ENCODE measurements around the gene OGDHL.
A peak's percentile ranks its signal among the peaks of the same experiment; 100 is the strongest.
"Not testable (repeated sequence)": the region's sequence is repeated elsewhere in the genome, so short reads cannot be mapped to it uniquely, and the experiment has no call there.

The OGDHL gene

GRCh38 chr10:49735848-49736563, 26.1 kb downstream of the OGDHL start:
- Mint-ChIP-seq H3K9me3 (no peaks in the 10 kb centered on the region), H3K4me3 (no peak overlapping the region), H3K4me1 (no peaks in the 10 kb centered on the region), H3K27ac (peak overlapping the region in 1 of 2 donors; percentile 54), H3K27me3 (no peaks in the 10 kb centered on the region)
- ATAC-seq, result no peak
- DNase-seq, result no peak

GRCh38 chr10:49735161-49735560, 27.0 kb downstream of the OGDHL start:
- DNase-seq, result no peak
- Mint-ChIP-seq H3K4me1 (no peaks in the 10 kb centered on the region), H3K27me3 (no peaks in the 10 kb centered on the region), H3K27ac (no peak overlapping the region), H3K9me3 (no peaks in the 10 kb centered on the region), H3K4me3 (no peak overlapping the region)
- ATAC-seq, result no peak

GRCh38 chr10:49734676-49735075, 27.4 kb downstream of the OGDHL start:
- no peak overlapping the region for H3K27ac Mint-ChIP-seq
- no peak overlapping the region for H3K4me3 Mint-ChIP-seq
- H3K4me1 Mint-ChIP-seq, result no peaks in the 10 kb centered on the region
- DNase-seq (no peak), ATAC-seq (no peak)
- no peaks in the 10 kb centered on the region for H3K27me3 Mint-ChIP-seq
- H3K9me3 Mint-ChIP-seq, result no peaks in the 10 kb centered on the region

GRCh38 chr10:49733866-49734265, 28.3 kb downstream of the OGDHL start:
- ATAC-seq (no peak), DNase-seq (no peak)
- no peaks in the 10 kb centered on the region for H3K27me3 Mint-ChIP-seq
- H3K27ac Mint-ChIP-seq, result no peak overlapping the region
- H3K4me3 Mint-ChIP-seq, result no peak overlapping the region
- H3K4me1 Mint-ChIP-seq, result no peaks in the 10 kb centered on the region
- H3K9me3 Mint-ChIP-seq, result no peaks in the 10 kb centered on the region

- no peak overlapping the region for H3K4me3 Mint-ChIP-seq
- DNase-seq (no peak), ATAC-seq (no peak)
- no peaks in the 10 kb centered on the region for H3K4me1 Mint-ChIP-seq
- H3K27me3 Mint-ChIP-seq, result peaks cover 3% of the 10 kb centered on the region
- no peak overlapping the region for H3K27ac Mint-ChIP-seq
- H3K9me3 Mint-ChIP-seq, result peaks cover 12 to 17% of the 10 kb centered on the region in 2 donors
Observed at GRCh38 chr10:49726593-49726992, 35.5 kb downstream of the OGDHL start.

- H3K27ac Mint-ChIP-seq, ATAC-seq, H3K9me3 Mint-ChIP-seq, H3K4me1 Mint-ChIP-seq, H3K4me3 Mint-ChIP-seq, DNase-seq: not testable (repeated sequence)
- peaks cover 10% of the 10 kb centered on the region for H3K27me3 Mint-ChIP-seq
Observed at GRCh38 chr10:49715157-49715556, 47.0 kb downstream of the OGDHL start.

GRCh38 chr10:49713266-49713665, 48.9 kb downstream of the OGDHL start:
- ATAC-seq (no peak), DNase-seq (no peak)
- Mint-ChIP-seq H3K9me3 (peaks cover 0 to 6% of the 10 kb centered on the region in 2 donors), H3K4me3 (no peak overlapping the region), H3K27me3 (peaks cover 10% of the 10 kb centered on the region), H3K27ac (no peak overlapping the region), H3K4me1 (no peaks in the 10 kb centered on the region)

GRCh38 chr10:49711481-49711880, 50.6 kb downstream of the OGDHL start:
- ATAC-seq, result no peak
- no peaks in the 10 kb centered on the region for H3K4me1 Mint-ChIP-seq
- H3K9me3 Mint-ChIP-seq, result peaks cover 0 to 6% of the 10 kb centered on the region in 2 donors
- DNase-seq, result no peak
- no peak overlapping the region for H3K4me3 Mint-ChIP-seq
- H3K27ac Mint-ChIP-seq, result no peak overlapping the region
- H3K27me3 Mint-ChIP-seq, result peaks cover 10% of the 10 kb centered on the region

GRCh38 chr10:49710966-49711365, 51.2 kb downstream of the OGDHL start:
- H3K4me3 Mint-ChIP-seq, result no peak overlapping the region
- H3K27me3 Mint-ChIP-seq, result peaks cover 10% of the 10 kb centered on the region
- H3K9me3 Mint-ChIP-seq, result peaks cover 0 to 6% of the 10 kb centered on the region in 2 donors
- no peak overlapping the region for H3K27ac Mint-ChIP-seq
- no peak for DNase-seq
- H3K4me1 Mint-ChIP-seq, result no peaks in the 10 kb centered on the region
- no peak for ATAC-seq

GRCh38 chr10:49709934-49710333, 52.2 kb downstream of the OGDHL start:
- ATAC-seq, result no peak

GRCh38 chr10:49707585-49707984, 54.5 kb downstream of the OGDHL start:
- H3K4me3 Mint-ChIP-seq, result no peak overlapping the region
- DNase-seq (no peak), ATAC-seq (no peak)
- no peak overlapping the region for H3K27ac Mint-ChIP-seq
- H3K27me3 Mint-ChIP-seq, result no peaks in the 10 kb centered on the region
- H3K4me1 Mint-ChIP-seq, result no peaks in the 10 kb centered on the region
- H3K9me3 Mint-ChIP-seq, result no peaks in the 10 kb centered on the region

More at GRCh38 chr10:49709934-49710333, 52.2 kb downstream of the OGDHL start:
- Mint-ChIP-seq H3K27me3 (peaks cover 10% of the 10 kb centered on the region), H3K9me3 (peaks cover 0 to 6% of the 10 kb centered on the region in 2 donors), H3K4me3 (no peak overlapping the region), H3K4me1 (no peaks in the 10 kb centered on the region), H3K27ac (no peak overlapping the region)
- no peak for DNase-seq

- Mint-ChIP-seq H3K4me1 (no peaks in the 10 kb centered on the region), H3K27ac (no peak overlapping the region), H3K27me3 (peaks cover 33% of the 10 kb centered on the region), H3K9me3 (no peaks in the 10 kb centered on the region), H3K4me3 (no peak overlapping the region)
- DNase-seq, result no peak
- no peak for ATAC-seq
Observed at GRCh38 chr10:49700997-49701396, 61.1 kb downstream of the OGDHL start.

GRCh38 chr10:49700211-49700610, 61.9 kb downstream of the OGDHL start:
- Mint-ChIP-seq H3K9me3 (no peaks in the 10 kb centered on the region), H3K4me3 (no peak overlapping the region), H3K4me1 (no peaks in the 10 kb centered on the region), H3K27me3 (peaks cover 33% of the 10 kb centered on the region), H3K27ac (no peak overlapping the region)
- DNase-seq, result no peak
- ATAC-seq, result no peak

GRCh38 chr10:49698679-49699078, 63.4 kb downstream of the OGDHL start:
- DNase-seq, result no peak
- H3K9me3 Mint-ChIP-seq, result no peaks in the 10 kb centered on the region
- ATAC-seq, result no peak
- no peaks in the 10 kb centered on the region for H3K4me1 Mint-ChIP-seq
- no peak overlapping the region for H3K27ac Mint-ChIP-seq
- peaks cover 33% of the 10 kb centered on the region for H3K27me3 Mint-ChIP-seq
- H3K4me3 Mint-ChIP-seq, result no peak overlapping the region

GRCh38 chr10:49696311-49696710, 65.8 kb downstream of the OGDHL start:
- H3K4me3 Mint-ChIP-seq, result no peak overlapping the region
- no peaks in the 10 kb centered on the region for H3K4me1 Mint-ChIP-seq
- no peak overlapping the region for H3K27ac Mint-ChIP-seq
- no peak for DNase-seq
- H3K27me3 Mint-ChIP-seq, result peaks cover 46% of the 10 kb centered on the region
- ATAC-seq, result no peak
- H3K9me3 Mint-ChIP-seq, result no peaks in the 10 kb centered on the region

GRCh38 chr10:49694466-49694865, 67.7 kb downstream of the OGDHL start:
- H3K9me3 Mint-ChIP-seq, result no peaks in the 10 kb centered on the region
- no peak for ATAC-seq
- no peak overlapping the region for H3K4me3 Mint-ChIP-seq
- H3K27ac Mint-ChIP-seq, result no peak overlapping the region
- no peaks in the 10 kb centered on the region for H3K4me1 Mint-ChIP-seq
- H3K27me3 Mint-ChIP-seq, result peaks cover 51% of the 10 kb centered on the region
- DNase-seq, result no peak

GRCh38 chr10:49691588-49691987, 70.5 kb downstream of the OGDHL start:
- ATAC-seq (no peak), DNase-seq (no peak)
- Mint-ChIP-seq H3K4me1 (no peaks in the 10 kb centered on the region), H3K9me3 (peaks cover 9 to 13% of the 10 kb centered on the region in 2 donors), H3K27me3 (peaks cover 61% of the 10 kb centered on the region), H3K27ac (no peak overlapping the region), H3K4me3 (no peak overlapping the region)
